MM.1S (cell line): ENCODE measurements around the gene CTNNA2.

Experiments
- DNase-seq: peaks from one replicate; pipeline ENCODE4 v3.0.0-alpha.2; 2015
- H2AFZ ChIP-seq: fragments of 300-600 bp; sonication (generic); 2 replicates; pipeline ENCODE4 v1.6.0; 2016; ENCODE audit warnings: antibody characterized with exemption, low read length
- H3F3A ChIP-seq: fragments of 300-600 bp; sonication (generic); 2 replicates; pipeline ENCODE4 v1.6.1; 2016; ENCODE audit warnings: mild to moderate bottlenecking, antibody characterized with exemption, low read length, moderate library complexity, mixed read lengths; ENCODE audit not compliant: insufficient read depth
- H3K27ac ChIP-seq: fragments of 300-600 bp; sonication (generic); 2 replicates; pipeline ENCODE4 v1.5.1; 2016; ENCODE audit warnings: mild to moderate bottlenecking, low read length
- H3K27me3 ChIP-seq: fragments of 300-600 bp; sonication (generic); replicated peaks from 2 replicates; pipeline ENCODE4 v1.6.0; 2016; ENCODE audit warnings: low read length; ENCODE audit not compliant: insufficient read depth
- H3K36me3 ChIP-seq: fragments of 300-600 bp; sonication (generic); replicated peaks from 2 replicates; pipeline ENCODE4 v1.6.1; 2016; ENCODE audit warnings: mild to moderate bottlenecking, low read length, mixed read lengths; ENCODE audit not compliant: insufficient read depth
- H3K4me1 ChIP-seq: fragments of 300-600 bp; sonication (generic); 2 replicates; pipeline ENCODE4 v1.6.1; 2016; ENCODE audit warnings: low read length, mixed read lengths
- H3K4me2 ChIP-seq: fragments of 300-600 bp; sonication (generic); 2 replicates; pipeline ENCODE4 v1.6.0; 2016; ENCODE audit warnings: low read depth, low read length
- H3K4me3 ChIP-seq: fragments of 300-600 bp; sonication (generic); 2 replicates; pipeline ENCODE4 v1.5.1; 2016; ENCODE audit warnings: low read length, mixed read lengths
- H3K79me2 ChIP-seq: fragments of 300-600 bp; sonication (generic); 2 replicates; pipeline ENCODE4 v1.6.1; 2016; ENCODE audit warnings: mixed run types, low read length, mixed read lengths
- H3K9ac ChIP-seq: fragments of 300-600 bp; sonication (generic); 2 replicates; pipeline ENCODE4 v1.6.1; 2016; ENCODE audit warnings: low read length, mixed read lengths
- H3K9me2 ChIP-seq: fragments of 300-600 bp; sonication (generic); replicated peaks from 2 replicates; pipeline ENCODE4 v1.6.1; 2016; ENCODE audit warnings: mild to moderate bottlenecking, low read length, mixed read lengths; ENCODE audit not compliant: insufficient read depth
- H3K9me3 ChIP-seq: fragments of 300-600 bp; sonication (generic); replicated peaks from 2 replicates; pipeline ENCODE4 v1.6.1; 2016; ENCODE audit warnings: mild to moderate bottlenecking, low read length, mixed read lengths; ENCODE audit not compliant: insufficient read depth
- H4K20me1 ChIP-seq: fragments of 300-600 bp; sonication (generic); 2 replicates; pipeline ENCODE4 v1.6.1; 2016; ENCODE audit warnings: mild to moderate bottlenecking, low read length, moderate library complexity, mixed read lengths; ENCODE audit not compliant: insufficient read depth
- EZH2 ChIP-seq: fragments of 300-600 bp; sonication (generic); optimal IDR thresholded peaks from 2 replicates; pipeline ENCODE3; 2017; ENCODE audit warnings: low read depth, mild to moderate bottlenecking, antibody characterized with exemption, low read length, mixed read lengths
- EZH2phosphoT487 ChIP-seq: fragments of 300-600 bp; sonication (generic); IDR thresholded peaks from 2 replicates; pipeline ENCODE4 v1.6.1; 2018; ENCODE audit warnings: antibody characterized with exemption, low read length
- TF ChIP-seq, protein P1 (sequence below): fragments of 300-600 bp; sonication (generic); IDR thresholded peaks from 2 replicates; pipeline ENCODE4 v1.5.1; 2016; ENCODE audit warnings: antibody characterized with exemption, low read length, mixed read lengths

CTNNA2 gene

DNA sequence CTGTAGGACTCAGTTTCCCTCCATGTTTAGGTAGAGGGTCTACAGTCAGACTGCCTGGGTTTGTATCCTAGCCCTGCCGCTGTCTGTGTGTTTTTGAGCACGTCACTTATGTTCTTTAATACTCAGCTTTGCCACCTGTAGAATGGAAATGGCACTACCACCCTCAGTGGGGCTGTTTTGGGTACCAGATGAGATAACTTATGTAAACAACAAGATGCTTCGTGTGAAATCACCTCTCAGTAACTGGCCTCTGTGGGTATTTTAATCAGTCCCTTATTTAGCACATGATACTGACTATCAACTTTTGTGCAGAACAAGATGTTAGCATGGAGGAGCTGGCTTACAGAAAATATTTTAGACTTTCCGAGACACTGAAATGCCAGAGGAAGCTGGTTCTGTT, 495.7 kb downstream of the CTNNA2 start:
- TF ChIP-seq EZH2phosphoT487 (no peak), EZH2 (no peak)
- TF ChIP-seq, protein P1, sequence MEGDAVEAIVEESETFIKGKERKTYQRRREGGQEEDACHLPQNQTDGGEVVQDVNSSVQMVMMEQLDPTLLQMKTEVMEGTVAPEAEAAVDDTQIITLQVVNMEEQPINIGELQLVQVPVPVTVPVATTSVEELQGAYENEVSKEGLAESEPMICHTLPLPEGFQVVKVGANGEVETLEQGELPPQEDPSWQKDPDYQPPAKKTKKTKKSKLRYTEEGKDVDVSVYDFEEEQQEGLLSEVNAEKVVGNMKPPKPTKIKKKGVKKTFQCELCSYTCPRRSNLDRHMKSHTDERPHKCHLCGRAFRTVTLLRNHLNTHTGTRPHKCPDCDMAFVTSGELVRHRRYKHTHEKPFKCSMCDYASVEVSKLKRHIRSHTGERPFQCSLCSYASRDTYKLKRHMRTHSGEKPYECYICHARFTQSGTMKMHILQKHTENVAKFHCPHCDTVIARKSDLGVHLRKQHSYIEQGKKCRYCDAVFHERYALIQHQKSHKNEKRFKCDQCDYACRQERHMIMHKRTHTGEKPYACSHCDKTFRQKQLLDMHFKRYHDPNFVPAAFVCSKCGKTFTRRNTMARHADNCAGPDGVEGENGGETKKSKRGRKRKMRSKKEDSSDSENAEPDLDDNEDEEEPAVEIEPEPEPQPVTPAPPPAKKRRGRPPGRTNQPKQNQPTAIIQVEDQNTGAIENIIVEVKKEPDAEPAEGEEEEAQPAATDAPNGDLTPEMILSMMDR: no peak
- DNase-seq: no peak
- Histone ChIP-seq H3K27ac (no peak overlapping the region), H3K9me3 (no peaks in the 10 kb centered on the region), H3F3A (no peaks in the 10 kb centered on the region), H3K9me2 (no peaks in the 10 kb centered on the region), H4K20me1 (no peaks in the 10 kb centered on the region), H3K4me3 (no peak overlapping the region), H3K36me3 (no peaks in the 10 kb centered on the region), H3K4me2 (no peak overlapping the region), H3K27me3 (no peaks in the 10 kb centered on the region), H3K4me1 (no peaks in the 10 kb centered on the region), H3K9ac (no peak overlapping the region), H3K79me2 (no peaks in the 10 kb centered on the region), H2AFZ (no peak overlapping the region)

- H3K36me3 ChIP-seq: no peaks in the 10 kb centered on the region
- no peaks in the 10 kb centered on the region for H3K9me3 ChIP-seq
- no peaks in the 10 kb centered on the region for H3K4me1 ChIP-seq
- H4K20me1 ChIP-seq: no peaks in the 10 kb centered on the region
- no peak overlapping the region for H3K9ac ChIP-seq
- H2AFZ ChIP-seq: no peak overlapping the region
- H3K27me3 ChIP-seq: no peaks in the 10 kb centered on the region
- H3K27ac ChIP-seq: no peak overlapping the region
- no peaks in the 10 kb centered on the region for H3K79me2 ChIP-seq
- H3K4me2 ChIP-seq: no peak overlapping the region
- TF ChIP-seq, protein P1: no peak
- no peak for TF ChIP-seq EZH2phosphoT487
- TF ChIP-seq EZH2: no peak
- H3K4me3 ChIP-seq: no peak overlapping the region
- DNase-seq: no peak
- H3K9me2 ChIP-seq: no peaks in the 10 kb centered on the region
- no peaks in the 10 kb centered on the region for H3F3A ChIP-seq
Measured at GRCh38 chr2:80009211-80009610, 496.4 kb downstream of the CTNNA2 start.

- no peak overlapping the region for H3K4me2 ChIP-seq
- no peaks in the 10 kb centered on the region for H3K79me2 ChIP-seq
- H2AFZ ChIP-seq: no peak overlapping the region
Measured at GRCh38 chr2:80012061-80012460, 499.2 kb downstream of the CTNNA2 start.

More at GRCh38 chr2:80012061-80012460, 499.2 kb downstream of the CTNNA2 start:
- DNase-seq: no peak
- no peaks in the 10 kb centered on the region for H4K20me1 ChIP-seq
- H3F3A ChIP-seq: no peaks in the 10 kb centered on the region
- no peaks in the 10 kb centered on the region for H3K4me1 ChIP-seq
- no peak overlapping the region for H3K4me3 ChIP-seq
- H3K9me2 ChIP-seq: no peaks in the 10 kb centered on the region
- H3K27me3 ChIP-seq: no peaks in the 10 kb centered on the region
- no peaks in the 10 kb centered on the region for H3K36me3 ChIP-seq
- no peak for TF ChIP-seq EZH2phosphoT487
- TF ChIP-seq, protein P1: no peak
- no peak for TF ChIP-seq EZH2
- H3K9me3 ChIP-seq: no peaks in the 10 kb centered on the region
- H3K27ac ChIP-seq: no peak overlapping the region
- no peak overlapping the region for H3K9ac ChIP-seq
